ENCODE measurements around the gene OSBPL2. TPM values are rescaled to one million over a fixed set of nuclear protein-coding genes. Genes with fewer than 3 reads are reported as not detected.

The OSBPL2 gene
- total RNA-seq, 1 experiment from 2014 or later = 49.5 TPM

- POLR2A ChIA-PET = no interaction called here
- CTCF ChIA-PET = no interaction called here
These were observed 75.4 kb downstream of the OSBPL2 start for GRCh38 chr20:62313460-62314338.

More at GRCh38 chr20:62313460-62314338, 75.4 kb downstream of the OSBPL2 start:
- DNase-seq (ENCODE audit: low spot score) = no peak
- no peak overlapping the region for H3K27ac Mint-ChIP-seq
- TF ChIP-seq E2F5 (CRISPR knock-in tag; IDR thresholded peaks at IDR 0.05) = no peak
- no peak for TF ChIP-seq ATF6 (CRISPR knock-in tag; IDR thresholded peaks at IDR 0.05)
- TF ChIP-seq GABPB1 (CRISPR knock-in tag; IDR thresholded peaks at IDR 0.05) = no peak
- no peak for TF ChIP-seq SP1 (CRISPR knock-in tag; conservative IDR thresholded peaks at IDR 0.05)
- no peak for TF ChIP-seq CDX4 (CRISPR knock-in tag; IDR thresholded peaks at IDR 0.05; ENCODE audit: borderline replicate concordance)
- no peak for TF ChIP-seq OVOL2 (CRISPR knock-in tag; IDR thresholded peaks at IDR 0.05; ENCODE audit: borderline replicate concordance)
- no peak for TF ChIP-seq PRRX2 (CRISPR knock-in tag; IDR thresholded peaks at IDR 0.05)
- no peak for TF ChIP-seq TP53 (CRISPR knock-in tag; IDR thresholded peaks at IDR 0.05)
- TF ChIP-seq USF1 (CRISPR knock-in tag; IDR thresholded peaks at IDR 0.05) = no peak
- no peak for TF ChIP-seq E2F4 (CRISPR knock-in tag; IDR thresholded peaks at IDR 0.05; ENCODE audit: borderline replicate concordance, low read depth)
- no peak for TF ChIP-seq NFATC4 (CRISPR knock-in tag; IDR thresholded peaks at IDR 0.05)
- TF ChIP-seq CREM (CRISPR knock-in tag; IDR thresholded peaks at IDR 0.05) = no peak
- no peak for TF ChIP-seq TEAD4 (CRISPR knock-in tag; IDR thresholded peaks at IDR 0.05)
- no peak for TF ChIP-seq CTCF (IDR thresholded peaks at IDR 0.05)
- no peak for TF ChIP-seq ZMAT4 (CRISPR knock-in tag; IDR thresholded peaks at IDR 0.05)
- no peak for TF ChIP-seq NR3C1 (CRISPR knock-in tag; conservative IDR thresholded peaks at IDR 0.05; ENCODE audit: low read depth)
- no peak for TF ChIP-seq SMAD4 (CRISPR knock-in tag; IDR thresholded peaks at IDR 0.05)
- TF ChIP-seq PREB (CRISPR knock-in tag; IDR thresholded peaks at IDR 0.05; ENCODE audit: borderline replicate concordance) = no peak
- H3K27me3 Mint-ChIP-seq (ENCODE audit: low read depth) = no peaks in the 10 kb centered on the region
- peaks cover 33% of the 10 kb centered on the region for H3K36me3 Mint-ChIP-seq
- no peak overlapping the region for H3K4me3 Mint-ChIP-seq
- H3K4me1 Mint-ChIP-seq = no peaks in the 10 kb centered on the region
- ATAC-seq = no peak
- no peaks in the 10 kb centered on the region for H3K9me3 Mint-ChIP-seq

All from WTC11 (cell line).